Activated T-helper 17 cell treated with anti-CD3 and anti-CD28 coated beads, Interleukin-2, amount 50 U/mL, for 72 hours (primary cell): ENCODE results near the gene NDUFA1. TPM values are rescaled to one million over a fixed set of nuclear protein-coding genes. Genes with fewer than 3 reads are reported as not detected.
"Not testable (repeated sequence)": the region's sequence is repeated elsewhere in the genome, so short reads cannot be mapped to it uniquely, and the experiment has no call there.

Experiments used
- ATAC-seq: fragments of 150-1000 bp; cut with Tn5 transposase; replicated peaks from 2 replicates; pipeline ENCODE4 v1.10.0; 2021; ENCODE audit warnings: mild to moderate bottlenecking, moderate library complexity
- H3K27ac Mint-ChIP-seq: one replicate; pipeline ENCODE4 v1.8.0; 2022; ENCODE audit warnings: mixed read lengths
- H3K27me3 Mint-ChIP-seq: one replicate; pipeline ENCODE4 v1.8.0; 2022; ENCODE audit warnings: mixed read lengths
- H3K36me3 Mint-ChIP-seq: one replicate; pipeline ENCODE4 v1.8.0; 2022; ENCODE audit warnings: low read depth, mild to moderate bottlenecking, mixed read lengths
- H3K4me1 Mint-ChIP-seq: one replicate; pipeline ENCODE4 v1.8.0; 2022; ENCODE audit warnings: mixed read lengths
- H3K4me3 Mint-ChIP-seq: one replicate; pipeline ENCODE4 v1.8.0; 2022; ENCODE audit warnings: mild to moderate bottlenecking, mixed read lengths
- H3K9me3 Mint-ChIP-seq: one replicate; pipeline ENCODE4 v1.8.0; 2022; ENCODE audit warnings: mixed read lengths
- total RNA-seq, 2 donors: library from RNA; stranded (reverse); gene quantifications; one replicate each; pipeline ENCODE4 v1.2.3, GENCODE V29; 2022

The NDUFA1 gene
- 10 to 100 TPM; 70.5 to 96.5 TPM for total RNA-seq

- no peaks in the 10 kb centered on the region for H3K27me3 Mint-ChIP-seq
- H3K4me1 Mint-ChIP-seq, result no peaks in the 10 kb centered on the region
- H3K9me3 Mint-ChIP-seq, result no peaks in the 10 kb centered on the region
- peaks cover 51% of the 10 kb centered on the region for H3K36me3 Mint-ChIP-seq
- peak; percentile 96 for ATAC-seq
- peak within 1 kb of the TSS; percentile 100 for H3K4me3 Mint-ChIP-seq
- peak within 1 kb of the TSS; percentile 99 for H3K27ac Mint-ChIP-seq
These were observed at the start of gene NDUFA1, which contains the start of gene RNF113A for GRCh38 chrX:119871599-119872395. NDUFA1 (plus strand) TSS chrX:119871832; CDS start chrX:119871912, 80 bp downstream. RNF113A (minus strand) TSS chrX:119871733; CDS start chrX:119871613, 120 bp downstream.

GRCh38 chrX:119824221-119824620 lies 47.4 kb upstream of the NDUFA1 start:
- H3K4me1 Mint-ChIP-seq, H3K9me3 Mint-ChIP-seq, H3K27ac Mint-ChIP-seq, H3K36me3 Mint-ChIP-seq, H3K27me3 Mint-ChIP-seq, H3K4me3 Mint-ChIP-seq, ATAC-seq: not testable (repeated sequence)

- H3K27me3 Mint-ChIP-seq, result no peaks in the 10 kb centered on the region
- H3K27ac Mint-ChIP-seq, result peak overlapping the region; percentile 48
- H3K4me3 Mint-ChIP-seq, result peak overlapping the region; percentile 46
- peak; percentile 92 for ATAC-seq
- H3K4me1 Mint-ChIP-seq, result peaks cover 5% of the 10 kb centered on the region
- H3K36me3 Mint-ChIP-seq, result peaks cover 24% of the 10 kb centered on the region
- no peaks in the 10 kb centered on the region for H3K9me3 Mint-ChIP-seq
These were observed 45.2 kb upstream of the NDUFA1 start for GRCh38 chrX:119826399-119826959.

- no peaks in the 10 kb centered on the region for H3K9me3 Mint-ChIP-seq
- ATAC-seq, result peak; percentile 31
- H3K4me1 Mint-ChIP-seq, result no peaks in the 10 kb centered on the region
- H3K27ac Mint-ChIP-seq, result no peak overlapping the region
- peaks cover 39% of the 10 kb centered on the region for H3K36me3 Mint-ChIP-seq
- no peaks in the 10 kb centered on the region for H3K27me3 Mint-ChIP-seq
- no peak overlapping the region for H3K4me3 Mint-ChIP-seq
These were observed 43.2 kb upstream of the NDUFA1 start for GRCh38 chrX:119828446-119828845.

GRCh38 chrX:119833905-119834304 lies 37.7 kb upstream of the NDUFA1 start:
- Mint-ChIP-seq H3K4me3 (no peak overlapping the region), H3K4me1 (no peaks in the 10 kb centered on the region), H3K36me3 (peaks cover 90% of the 10 kb centered on the region), H3K9me3 (no peaks in the 10 kb centered on the region), H3K27me3 (no peaks in the 10 kb centered on the region), H3K27ac (no peak overlapping the region)
- ATAC-seq, result no peak

- Mint-ChIP-seq H3K4me3 (peak within 1 kb of the TSS; percentile 99), H3K27ac (peak within 1 kb of the TSS; percentile 99), H3K36me3 (peaks cover 51% of the 10 kb centered on the region), H3K27me3 (no peaks in the 10 kb centered on the region), H3K4me1 (no peaks in the 10 kb centered on the region), H3K9me3 (no peaks in the 10 kb centered on the region)
- peak; percentile 95 for ATAC-seq
These were observed 19.0 kb upstream of the NDUFA1 start, which contains the start of gene UPF3B for GRCh38 chrX:119852382-119853353. UPF3B (minus strand) TSS chrX:119852963; CDS start chrX:119852928, 35 bp downstream.

GRCh38 chrX:119853444-119853843 lies 18.2 kb upstream of the NDUFA1 start:
- peak overlapping the region; percentile 99 for H3K4me3 Mint-ChIP-seq
- no peaks in the 10 kb centered on the region for H3K4me1 Mint-ChIP-seq
- peak overlapping the region; percentile 99 for H3K27ac Mint-ChIP-seq
- no peaks in the 10 kb centered on the region for H3K27me3 Mint-ChIP-seq
- peaks cover 46% of the 10 kb centered on the region for H3K36me3 Mint-ChIP-seq
- H3K9me3 Mint-ChIP-seq, result no peaks in the 10 kb centered on the region
- ATAC-seq, result no peak

GRCh38 chrX:119870626-119871131 lies 953 bp upstream of the NDUFA1 start:
- Mint-ChIP-seq H3K27me3 (no peaks in the 10 kb centered on the region), H3K36me3 (peaks cover 43% of the 10 kb centered on the region), H3K9me3 (no peaks in the 10 kb centered on the region), H3K4me3 (peak overlapping the region; percentile 100), H3K4me1 (no peaks in the 10 kb centered on the region), H3K27ac (peak overlapping the region; percentile 99)
- ATAC-seq, result peak; percentile 30

GRCh38 chrX:119871245-119871598 lies 410 bp upstream of the NDUFA1 start:
- Mint-ChIP-seq H3K9me3 (no peaks in the 10 kb centered on the region), H3K4me3 (peak overlapping the region; percentile 100), H3K36me3 (peaks cover 48% of the 10 kb centered on the region), H3K27me3 (no peaks in the 10 kb centered on the region), H3K4me1 (no peaks in the 10 kb centered on the region), H3K27ac (peak overlapping the region; percentile 99)
- ATAC-seq, result peak; percentile 56

- no peak for ATAC-seq
- H3K4me1 Mint-ChIP-seq, result peaks cover 3% of the 10 kb centered on the region
- H3K9me3 Mint-ChIP-seq, result no peaks in the 10 kb centered on the region
- H3K27ac Mint-ChIP-seq, result no peak overlapping the region
- H3K4me3 Mint-ChIP-seq, result no peak overlapping the region
- H3K36me3 Mint-ChIP-seq, result peaks cover 44% of the 10 kb centered on the region
- no peaks in the 10 kb centered on the region for H3K27me3 Mint-ChIP-seq
These were observed 7.1 kb downstream of the NDUFA1 start for GRCh38 chrX:119878740-119879139.

- H3K27ac Mint-ChIP-seq, result peak overlapping the region; percentile 61
- H3K36me3 Mint-ChIP-seq, result peaks cover 31% of the 10 kb centered on the region
- ATAC-seq, result peak; percentile 67
- no peaks in the 10 kb centered on the region for H3K9me3 Mint-ChIP-seq
- peaks cover 3% of the 10 kb centered on the region for H3K4me1 Mint-ChIP-seq
- H3K4me3 Mint-ChIP-seq, result no peak overlapping the region
- H3K27me3 Mint-ChIP-seq, result no peaks in the 10 kb centered on the region
These were observed 8.4 kb downstream of the NDUFA1 start for GRCh38 chrX:119880076-119880475.

GRCh38 chrX:119880552-119881437 lies 9.2 kb downstream of the NDUFA1 start:
- Mint-ChIP-seq H3K36me3 (peaks cover 27% of the 10 kb centered on the region), H3K4me1 (peaks cover 3% of the 10 kb centered on the region), H3K27me3 (no peaks in the 10 kb centered on the region), H3K9me3 (no peaks in the 10 kb centered on the region), H3K27ac (peak overlapping the region; percentile 61), H3K4me3 (no peak overlapping the region)
- peak; percentile 81 for ATAC-seq
